Mesenteric fat pad (tissue), 1 donor: ENCODE results near the gene SLAMF8. TPM values are rescaled to one million over a fixed set of nuclear protein-coding genes. Genes with fewer than 3 reads are reported as not detected.

ENCODE experiments used
- DNase-seq: peaks from one replicate; pipeline ENCODE4 v3.0.0-alpha.2; 2020; ENCODE audit warnings: low spot score
- long read RNA-seq: library from polyadenylated mRNA; unstranded; transcript quantifications from one replicate; pipeline ENCODE4 v2.0.0, GENCODE V29; 2020
- total RNA-seq: library from RNA; stranded (reverse); fragmentation: NEBNext Ultra II Directional; extraction: Animal tissue kit (Norgen Biotek cat#: 25700); gene quantifications from one replicate; pipeline ENCODE4 v1.2.1, GENCODE V29; 2021
- donor health status: DM: yes; HTN: yes; CAD: no.

The SLAMF8 gene
- total RNA-seq = 11.3 TPM
- long read RNA-seq, transcript SLAMF8-201 (5 exons, 2,996 nt) = major isoform, 6 of 13 reads
- long read RNA-seq, partial matches to known transcripts = 0 of 13 reads
- long read RNA-seq, other reads (novel, unspliced or antisense) = 6 of 13 reads

- no peak for DNase-seq
Measured at GRCh38 chr1:159826441-159827101, at the start of gene SLAMF8. SLAMF8 (plus strand) TSS chr1:159826873; CDS start chr1:159826899, 26 bp downstream.

GRCh38 chr1:159778266-159778665, 48.4 kb upstream of the SLAMF8 start:
- DNase-seq = no peak

GRCh38 chr1:159779403-159779851, 47.2 kb upstream of the SLAMF8 start:
- DNase-seq = no peak

GRCh38 chr1:159780583-159781582, 45.8 kb upstream of the SLAMF8 start, which contains the start of gene DUSP23:
DUSP23 (plus strand) TSS chr1:159780962; CDS start chr1:159781101, 139 bp downstream.
- DNase-seq = peak; percentile 99

- no peak for DNase-seq
Measured at GRCh38 chr1:159781992-159782391, 44.7 kb upstream of the SLAMF8 start.

- DNase-seq = no peak
Measured at GRCh38 chr1:159783724-159784123, 42.9 kb upstream of the SLAMF8 start.

GRCh38 chr1:159786465-159786864, 40.2 kb upstream of the SLAMF8 start:
- no peak for DNase-seq

GRCh38 chr1:159786966-159787365, 39.7 kb upstream of the SLAMF8 start:
- no peak for DNase-seq

- DNase-seq = no peak
Measured at GRCh38 chr1:159790237-159790917, 36.3 kb upstream of the SLAMF8 start.

GRCh38 chr1:159791031-159791430, 35.6 kb upstream of the SLAMF8 start:
- DNase-seq = no peak

- no peak for DNase-seq
Measured at GRCh38 chr1:159791461-159791860, 35.2 kb upstream of the SLAMF8 start.

GRCh38 chr1:159795534-159795933, 31.1 kb upstream of the SLAMF8 start:
- DNase-seq = no peak

- DNase-seq = no peak
Measured at GRCh38 chr1:159798893-159799292, 27.8 kb upstream of the SLAMF8 start.

GRCh38 chr1:159799446-159799985, 27.2 kb upstream of the SLAMF8 start:
- DNase-seq = no peak

- DNase-seq = no peak
Measured at GRCh38 chr1:159800177-159800930, 26.3 kb upstream of the SLAMF8 start.

- DNase-seq = no peak
Measured at GRCh38 chr1:159802111-159802510, 24.6 kb upstream of the SLAMF8 start, which contains the start of gene FCRL6. FCRL6 (plus strand) TSS chr1:159802360; CDS start chr1:159802425, 65 bp downstream.

GRCh38 chr1:159803956-159804689, 22.6 kb upstream of the SLAMF8 start:
- DNase-seq = no peak

- DNase-seq = no peak
Measured at GRCh38 chr1:159804924-159805323, 21.7 kb upstream of the SLAMF8 start.

- no peak for DNase-seq
Measured at GRCh38 chr1:159815926-159816325, 10.7 kb upstream of the SLAMF8 start.
